Astrocyte (in vitro differentiated cells and primary cell): ENCODE data around the gene PHC1. TPM values are rescaled to one million over a fixed set of nuclear protein-coding genes. Genes with fewer than 3 reads are reported as not detected.

ENCODE experiments used
- DNase-seq: peaks from one replicate; pipeline ENCODE4 v3.0.0-alpha.2; 2010; ENCODE audit warnings: low read depth
- FAIRE-seq: peaks from 2 replicates; lab custom pipeline; 2011; peaks lifted over from hg19 to GRCh38; lab: Jason Lieb, UNC
- H2AFZ ChIP-seq: 2 replicates; pipeline ENCODE4 v1.6.0; 2012; ENCODE audit warnings: low read depth, low read length, inconsistent platforms
- H3K27ac ChIP-seq: 2 replicates; pipeline ENCODE4 v1.5.1; 2011; ENCODE audit warnings: low read depth, low read length, inconsistent platforms
- H3K27me3 ChIP-seq: 2 replicates; pipeline ENCODE4 v1.6.0; 2011; ENCODE audit warnings: low read length, inconsistent platforms; ENCODE audit not compliant: insufficient read depth
- H3K36me3 ChIP-seq: 2 replicates; pipeline ENCODE4 v1.5.1; 2011; ENCODE audit warnings: low read length, inconsistent platforms; ENCODE audit not compliant: insufficient read depth
- H3K4me1 ChIP-seq: 2 replicates; pipeline ENCODE4 v1.5.1; 2011; ENCODE audit warnings: low read length, inconsistent platforms; ENCODE audit not compliant: insufficient read depth
- H3K4me2 ChIP-seq: 2 replicates; pipeline ENCODE4 v1.6.0; 2012; ENCODE audit warnings: low read length, inconsistent platforms
- H3K4me3 ChIP-seq: 2 replicates; pipeline ENCODE4 v1.5.1; 2011; ENCODE audit warnings: low read depth, mild to moderate bottlenecking, low read length, inconsistent platforms; ENCODE audit not compliant: insufficient read depth
- H3K79me2 ChIP-seq: 2 replicates; pipeline ENCODE4 v1.6.0; 2012; ENCODE audit warnings: mild to moderate bottlenecking, low read length, inconsistent platforms; ENCODE audit not compliant: insufficient read depth
- H3K9ac ChIP-seq: 2 replicates; pipeline ENCODE4 v1.6.0; 2012; ENCODE audit warnings: mild to moderate bottlenecking, low read length, inconsistent platforms
- H3K9me3 ChIP-seq: 2 replicates; pipeline ENCODE4 v1.5.1; 2012; ENCODE audit warnings: low read depth, mild to moderate bottlenecking, low read length, inconsistent platforms; ENCODE audit not compliant: insufficient read depth
- H4K20me1 ChIP-seq: 2 replicates; pipeline ENCODE4 v1.6.0; 2012; ENCODE audit warnings: low read length, inconsistent platforms; ENCODE audit not compliant: insufficient read depth
- H3K27ac Mint-ChIP-seq: one replicate; pipeline ENCODE4 v1.8.0; 2021; ENCODE audit warnings: mild to moderate bottlenecking, mixed read lengths; ENCODE audit not compliant: unreplicated experiment
- H3K27me3 Mint-ChIP-seq: one replicate; pipeline ENCODE4 v1.8.0; 2021; ENCODE audit warnings: low read depth, mixed read lengths; ENCODE audit not compliant: unreplicated experiment
- H3K36me3 Mint-ChIP-seq: one replicate; pipeline ENCODE4 v1.8.0; 2021; ENCODE audit warnings: low read depth, mixed read lengths; ENCODE audit not compliant: unreplicated experiment
- H3K4me1 Mint-ChIP-seq: one replicate; pipeline ENCODE4 v1.8.0; 2021; ENCODE audit warnings: low read depth, mixed read lengths; ENCODE audit not compliant: unreplicated experiment
- H3K4me3 Mint-ChIP-seq: one replicate; pipeline ENCODE4 v1.8.0; 2021; ENCODE audit warnings: mild to moderate bottlenecking, moderate library complexity, mixed read lengths; ENCODE audit not compliant: unreplicated experiment
- H3K9me3 Mint-ChIP-seq: one replicate; pipeline ENCODE4 v1.8.0; 2021; ENCODE audit warnings: mild to moderate bottlenecking, mixed read lengths; ENCODE audit not compliant: unreplicated experiment
- EZH2 ChIP-seq: IDR thresholded peaks from 2 replicates; pipeline ENCODE4 v1.6.1; 2012; ENCODE audit warnings: mild to moderate bottlenecking, low read length, inconsistent platforms; ENCODE audit not compliant: insufficient read depth
- total RNA-seq: library from RNA; stranded (reverse); gene quantifications from 2 replicates; pipeline ENCODE4 v1.2.1, GENCODE V29; 2021
- TF ChIP-seq, protein P1 (sequence below): IDR thresholded peaks from 2 replicates; pipeline ENCODE4 v1.5.1; 2011; ENCODE audit warnings: low read depth, mild to moderate bottlenecking, inconsistent platforms, low read length, moderate library complexity; ENCODE audit not compliant: insufficient read depth

Gene PHC1
- total RNA-seq, 1 donor from 2014 or later: 35.4 TPM

DNA sequence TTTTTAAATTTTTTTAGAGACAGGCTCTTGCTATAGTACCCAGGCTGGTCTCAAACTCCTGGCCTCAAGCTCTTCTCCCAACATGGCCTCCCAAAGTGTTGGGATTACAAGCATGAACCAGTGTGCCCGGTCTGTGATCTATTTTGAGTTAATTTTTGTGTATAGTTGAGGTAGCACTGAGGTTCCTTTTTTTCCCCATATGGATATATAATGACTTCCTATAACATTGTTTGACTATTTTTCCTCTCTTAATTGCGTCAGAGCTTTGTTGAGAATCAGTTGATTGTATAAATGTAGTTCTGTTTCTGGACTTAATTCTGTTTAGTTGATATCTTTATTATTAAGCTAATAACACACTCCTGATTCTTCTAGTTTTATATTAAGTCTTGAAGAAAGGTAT lies 43.8 kb downstream of the PHC1 start:
- Histone ChIP-seq H4K20me1 (no peaks in the 10 kb centered on the region), H3K36me3 (no peaks in the 10 kb centered on the region), H3K4me2 (no peak overlapping the region), H3K27ac (no peak overlapping the region), H3K79me2 (no peaks in the 10 kb centered on the region), H3K4me3 (no peak overlapping the region), H2AFZ (no peak overlapping the region), H3K9ac (no peak overlapping the region), H3K9me3 (no peaks in the 10 kb centered on the region), H3K4me1 (no peaks in the 10 kb centered on the region), H3K27me3 (no peaks in the 10 kb centered on the region)
- no peak for FAIRE-seq
- DNase-seq: no peak
- no peak overlapping the region for H3K27ac Mint-ChIP-seq
- TF ChIP-seq, protein P1, sequence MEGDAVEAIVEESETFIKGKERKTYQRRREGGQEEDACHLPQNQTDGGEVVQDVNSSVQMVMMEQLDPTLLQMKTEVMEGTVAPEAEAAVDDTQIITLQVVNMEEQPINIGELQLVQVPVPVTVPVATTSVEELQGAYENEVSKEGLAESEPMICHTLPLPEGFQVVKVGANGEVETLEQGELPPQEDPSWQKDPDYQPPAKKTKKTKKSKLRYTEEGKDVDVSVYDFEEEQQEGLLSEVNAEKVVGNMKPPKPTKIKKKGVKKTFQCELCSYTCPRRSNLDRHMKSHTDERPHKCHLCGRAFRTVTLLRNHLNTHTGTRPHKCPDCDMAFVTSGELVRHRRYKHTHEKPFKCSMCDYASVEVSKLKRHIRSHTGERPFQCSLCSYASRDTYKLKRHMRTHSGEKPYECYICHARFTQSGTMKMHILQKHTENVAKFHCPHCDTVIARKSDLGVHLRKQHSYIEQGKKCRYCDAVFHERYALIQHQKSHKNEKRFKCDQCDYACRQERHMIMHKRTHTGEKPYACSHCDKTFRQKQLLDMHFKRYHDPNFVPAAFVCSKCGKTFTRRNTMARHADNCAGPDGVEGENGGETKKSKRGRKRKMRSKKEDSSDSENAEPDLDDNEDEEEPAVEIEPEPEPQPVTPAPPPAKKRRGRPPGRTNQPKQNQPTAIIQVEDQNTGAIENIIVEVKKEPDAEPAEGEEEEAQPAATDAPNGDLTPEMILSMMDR: no peak
- no peak for TF ChIP-seq EZH2
- H3K4me3 Mint-ChIP-seq: no peak overlapping the region
- no peaks in the 10 kb centered on the region for H3K4me1 Mint-ChIP-seq
- H3K36me3 Mint-ChIP-seq: peaks cover 2% of the 10 kb centered on the region
- no peaks in the 10 kb centered on the region for H3K9me3 Mint-ChIP-seq
- no peaks in the 10 kb centered on the region for H3K27me3 Mint-ChIP-seq

DNA sequence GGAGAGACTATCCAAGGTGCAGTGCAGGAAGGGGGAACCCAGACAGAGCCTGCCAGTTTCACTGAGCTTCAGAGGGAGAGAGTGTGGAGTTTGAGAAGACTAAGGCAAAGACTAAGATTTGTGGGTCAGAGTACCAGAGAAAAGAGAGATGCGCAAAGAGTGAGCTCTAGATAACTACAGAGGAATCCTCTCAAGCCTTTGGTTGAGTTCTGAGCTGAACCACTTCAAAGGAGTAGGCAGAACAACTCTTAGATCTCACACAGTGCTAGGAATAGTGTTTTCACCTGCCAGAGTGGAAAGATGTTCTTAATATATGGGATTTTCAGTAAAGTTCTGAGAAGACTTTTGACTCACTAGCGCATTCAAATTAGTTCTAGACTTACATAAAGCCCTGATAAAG lies 45.9 kb downstream of the PHC1 start:
- Histone ChIP-seq H3K4me1 (no peaks in the 10 kb centered on the region), H3K4me2 (no peak overlapping the region), H2AFZ (no peak overlapping the region), H3K4me3 (no peak overlapping the region), H3K9ac (no peak overlapping the region), H4K20me1 (no peaks in the 10 kb centered on the region), H3K27me3 (no peaks in the 10 kb centered on the region), H3K9me3 (no peaks in the 10 kb centered on the region), H3K79me2 (no peaks in the 10 kb centered on the region), H3K27ac (no peak overlapping the region), H3K36me3 (no peaks in the 10 kb centered on the region)
- Mint-ChIP-seq H3K36me3 (peaks cover 2% of the 10 kb centered on the region), H3K27me3 (no peaks in the 10 kb centered on the region), H3K4me3 (no peak overlapping the region), H3K27ac (no peak overlapping the region), H3K9me3 (peaks cover 7% of the 10 kb centered on the region), H3K4me1 (no peaks in the 10 kb centered on the region)
- FAIRE-seq: no peak
- no peak for TF ChIP-seq EZH2
- TF ChIP-seq, protein P1: no peak
- DNase-seq: no peak

DNA sequence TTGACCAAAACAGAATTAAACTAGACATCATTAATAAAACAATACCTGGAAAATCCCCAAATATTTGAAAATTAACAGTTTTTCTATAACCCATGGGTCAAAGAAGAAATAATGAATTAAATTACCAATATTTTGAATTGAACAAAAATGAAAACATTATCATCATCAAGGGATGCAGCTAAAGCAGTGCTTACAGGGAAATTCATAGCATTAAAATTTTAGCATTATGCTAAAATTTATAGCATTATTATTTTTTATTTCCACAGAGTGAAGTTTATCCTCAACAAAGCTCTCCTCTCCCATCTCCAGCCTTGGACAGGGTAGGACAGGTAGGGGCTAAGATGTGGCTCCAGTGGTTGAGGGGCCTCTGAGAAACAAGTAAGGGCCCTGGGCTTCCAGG lies 54.5 kb downstream of the PHC1 start:
- Histone ChIP-seq H3K4me1 (no peaks in the 10 kb centered on the region), H3K4me3 (no peak overlapping the region), H3K27ac (no peak overlapping the region), H3K27me3 (no peaks in the 10 kb centered on the region), H3K9me3 (peaks cover 7% of the 10 kb centered on the region), H3K4me2 (no peak overlapping the region), H2AFZ (no peak overlapping the region), H3K9ac (no peak overlapping the region), H4K20me1 (no peaks in the 10 kb centered on the region), H3K36me3 (no peaks in the 10 kb centered on the region), H3K79me2 (no peaks in the 10 kb centered on the region)
- no peak overlapping the region for H3K4me3 Mint-ChIP-seq
- H3K4me1 Mint-ChIP-seq: no peaks in the 10 kb centered on the region
- no peaks in the 10 kb centered on the region for H3K27me3 Mint-ChIP-seq
- no peak for FAIRE-seq
- H3K27ac Mint-ChIP-seq: no peak overlapping the region
- no peak for DNase-seq
- no peaks in the 10 kb centered on the region for H3K36me3 Mint-ChIP-seq
- TF ChIP-seq EZH2: no peak
- peaks cover 8% of the 10 kb centered on the region for H3K9me3 Mint-ChIP-seq
